Endothelial cell of umbilical vein (primary cell): ENCODE results near the gene EVI2B. TPM values are rescaled to one million over a fixed set of nuclear protein-coding genes. Genes with fewer than 3 reads are reported as not detected.

Experiments used
- BruUV-seq: library from RNA; stranded (reverse); fragments of 400-500 nt; replicated peaks from 2 replicates; lab custom pipeline; 2021; lab: Mats Ljungman, UMichigan
- CTCF ChIA-PET: fragments of 300-600, 350-600 bp; sonication (Branson Sonifier 250); formaldehyde crosslinking; loops from one replicate; lab custom pipeline; 2021; ENCODE audit warnings: antibody characterized with exemption, inconsistent platforms; lab: Charles Lee
- POLR2A ChIA-PET: fragments of 300-600, 350-600 bp; sonication (Branson Sonifier 250); formaldehyde crosslinking; loops from one replicate; lab custom pipeline; 2021; ENCODE audit warnings: antibody characterized with exemption, inconsistent platforms; lab: Charles Lee
- DNase-seq: peaks from one replicate; pipeline ENCODE4 v3.0.0-alpha.2; 2011; ENCODE audit warnings: low read depth, low spot score
- FAIRE-seq: peaks from 2 replicates; lab custom pipeline; 2011; peaks lifted over from hg19 to GRCh38; lab: Jason Lieb, UNC
- H2AFZ ChIP-seq: 2 replicates; pipeline ENCODE4 v1.6.0; 2012; ENCODE audit warnings: low read depth, low read length, control low read depth, inconsistent platforms
- H3K27ac ChIP-seq: 2 replicates; pipeline ENCODE4 v1.5.1; 2011; ENCODE audit warnings: low read depth, mild to moderate bottlenecking, control low read depth, low read length, moderate library complexity; ENCODE audit not compliant: insufficient read depth
- H3K27me3 ChIP-seq, 2 experiments: 2 replicates each; pipeline versions ENCODE4 v1.6.0 to v1.6.1; 2011; ENCODE audit warnings: low read length in 2 of 2, mixed read lengths in 1 of 2; ENCODE audit not compliant: control insufficient read depth in 2 of 2, insufficient read depth in 2 of 2
- H3K36me3 ChIP-seq, 2 experiments: 2 replicates in 1 of 2; 3 replicates in 1 of 2; pipeline ENCODE4 v1.5.1; 2011; ENCODE audit warnings: low read length in 2 of 2, mild to moderate bottlenecking in 1 of 2, moderate library complexity in 1 of 2; ENCODE audit not compliant: control insufficient read depth in 2 of 2, insufficient read depth in 2 of 2; ENCODE audit errors: extremely low read depth in 1 of 2
- H3K4me1 ChIP-seq: 3 replicates; pipeline ENCODE4 v1.5.1; 2011; ENCODE audit warnings: mild to moderate bottlenecking, low read length; ENCODE audit not compliant: control insufficient read depth, insufficient read depth; ENCODE audit errors: extremely low read depth
- H3K4me2 ChIP-seq: 2 replicates; pipeline ENCODE4 v1.6.1; 2011; ENCODE audit warnings: low read length, control low read depth, mixed read lengths; ENCODE audit not compliant: insufficient read depth
- H3K4me3 ChIP-seq, 3 experiments: fragments of 200-600 bp in 1 of 3; sonication (generic), shearing (Covaris generic) in 1 of 3; replicated peaks in 1 of 3; 2 replicates each; pipeline ENCODE4 v1.5.1; 2011 to 2016; ENCODE audit warnings: control low read depth in 3 of 3, low read length in 3 of 3, mild to moderate bottlenecking in 2 of 3, inconsistent platforms in 1 of 3, low read depth in 1 of 3, moderate library complexity in 1 of 3; ENCODE audit not compliant: insufficient read depth in 1 of 3
- H3K79me2 ChIP-seq: 2 replicates; pipeline ENCODE4 v1.6.0; 2012; ENCODE audit warnings: low read length, inconsistent platforms; ENCODE audit not compliant: control insufficient read depth, insufficient read depth
- H3K9ac ChIP-seq: replicated peaks from 2 replicates; pipeline ENCODE3; 2011; ENCODE audit warnings: low read length, control low read depth; ENCODE audit not compliant: insufficient read depth; ENCODE audit errors: extremely low read depth
- H3K9me1 ChIP-seq: replicated peaks from 3 replicates; pipeline ENCODE4 v1.6.0; 2011; ENCODE audit warnings: mild to moderate bottlenecking, low read length; ENCODE audit not compliant: control insufficient read depth, insufficient read depth; ENCODE audit errors: extremely low read depth
- H3K9me3 ChIP-seq: replicated peaks from 2 replicates; pipeline ENCODE4 v1.5.1; 2012; ENCODE audit warnings: low read length, inconsistent platforms; ENCODE audit not compliant: control insufficient read depth, insufficient read depth
- H4K20me1 ChIP-seq: replicated peaks from 2 replicates; pipeline ENCODE3; 2011; ENCODE audit warnings: mild to moderate bottlenecking, low read length; ENCODE audit not compliant: control insufficient read depth, insufficient read depth; ENCODE audit errors: extremely low read depth
- EZH2 ChIP-seq: IDR thresholded peaks from 2 replicates; pipeline ENCODE4 v1.6.1; 2012; ENCODE audit warnings: borderline replicate concordance, low read depth, mild to moderate bottlenecking, moderate library complexity, low read length, inconsistent platforms; ENCODE audit not compliant: severe bottlenecking
- FOS ChIP-seq: IDR thresholded peaks from 2 replicates; pipeline ENCODE4 v1.6.1; 2011; ENCODE audit warnings: mild to moderate bottlenecking, low read length, moderate library complexity, borderline replicate concordance; ENCODE audit not compliant: insufficient read depth
- GATA2 ChIP-seq: IDR thresholded peaks from 2 replicates; pipeline ENCODE4 v1.7.0; 2011; ENCODE audit warnings: low read depth, mild to moderate bottlenecking, moderate library complexity, mixed read lengths, low read length; ENCODE audit not compliant: insufficient read length, insufficient read depth
- MYC ChIP-seq: IDR thresholded peaks from one replicate; pipeline ENCODE4 v1.6.1; 2011; ENCODE audit warnings: mild to moderate bottlenecking, low read depth, low read length
- POLR2AphosphoS5 ChIP-seq: IDR thresholded peaks from 2 replicates; pipeline ENCODE4 v1.6.1; 2012; ENCODE audit warnings: low read depth, mild to moderate bottlenecking, control low read depth, low read length, moderate library complexity; ENCODE audit not compliant: insufficient read depth
- dilution Hi-C: fragments of 300-500 bp; cut with MboI; formaldehyde crosslinking; loops from one replicate; pipeline ENCODE4 v1.15.0; 2019; ENCODE audit warnings: low sequenced_read_pairs; ENCODE audit not compliant: extremely low pct_ligation_motif_present
- intact Hi-C: fragments of 100-400 bp; cut with micrococcal nuclease; formaldehyde crosslinking; loops from one replicate; pipeline ENCODE4 v1.10.0; 2022
- polyA plus RNA-seq, 4 experiments: library from polyadenylated mRNA; depleted of rRNA in 3 of 4; stranded (reverse) in 3 of 4; unstranded in 1 of 4; fragments of >200 nt; gene quantifications; 2 replicates each; pipeline versions ENCODE4 v1.2.1 to v1.2.3, GENCODE V29; 2011 to 2012; ENCODE audit warnings: missing spikeins in 1 of 4
- total RNA-seq: library from RNA; stranded (reverse); gene quantifications from 2 replicates; pipeline ENCODE4 v1.2.3, GENCODE V29; 2021
- TF ChIP-seq, protein P1 (sequence below): IDR thresholded peaks from 2 replicates; pipeline ENCODE4 v1.6.1; 2011; ENCODE audit not compliant: insufficient read depth, insufficient read length
- TF ChIP-seq, protein P2 (sequence below), 2 donors: IDR thresholded peaks; 1 replicate in 1 of 2; 2 replicates in 1 of 2; pipeline ENCODE4 v1.5.1; 2011; ENCODE audit warnings: low read length in 2 of 2, mild to moderate bottlenecking in 2 of 2, moderate library complexity in 2 of 2, control low read depth in 1 of 2, inconsistent platforms in 1 of 2, low read depth in 1 of 2; ENCODE audit not compliant: insufficient read depth in 1 of 2; ENCODE audit errors: extremely low read depth in 1 of 2

Gene EVI2B
- total and polyA plus RNA-seq, 2 donors (not counting 3 experiments of a cell fraction or from before 2014, with no cell fraction given), result 1.7 to 1.9 TPM

DNA sequence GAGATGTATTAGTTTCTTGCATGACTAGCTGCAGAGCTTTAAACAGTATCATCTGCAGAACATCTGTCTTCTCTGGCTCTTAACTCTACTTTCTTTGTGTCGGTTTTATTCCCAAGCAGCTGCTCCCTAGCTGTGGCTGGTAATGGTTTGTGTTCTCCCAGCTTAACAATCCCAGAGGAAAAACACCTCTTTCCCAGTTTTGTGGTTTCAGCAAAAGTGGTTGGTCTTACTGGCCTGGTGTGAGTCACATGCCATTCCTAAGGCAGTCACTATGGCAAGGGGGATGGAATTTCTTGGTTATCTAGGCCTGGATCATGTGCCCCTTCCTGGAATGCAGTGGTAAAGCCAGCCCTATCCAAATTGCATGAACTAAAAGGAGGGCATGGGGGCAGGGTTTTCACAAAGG is 44.3 kb downstream of the EVI2B start:
- CTCF ChIA-PET, result interaction anchor here (1.0 to 1.5 kb wide), 7 partner anchors 9 to 50 kb away, joined by 3 to 9 read pairs (median 3); no protein-coding TSS in a partner anchor
- Histone ChIP-seq H2AFZ (no peak overlapping the region), H3K9ac (no peak overlapping the region), H3K4me1 (peaks cover 21% of the 10 kb centered on the region), H3K9me3 (no peaks in the 10 kb centered on the region), H3K79me2 (no peaks in the 10 kb centered on the region), H3K27ac (peak overlapping the region; percentile 61), H3K4me3 (no peak overlapping the region), H3K9me1 (no peaks in the 10 kb centered on the region), H3K36me3 (peaks cover 3 to 6% of the 10 kb centered on the region in 2 experiments), H4K20me1 (no peaks in the 10 kb centered on the region), H3K27me3 (no peaks in the 10 kb centered on the region), H3K4me2 (peak overlapping the region; percentile 58)
- intact Hi-C loops, result loop anchor here (5.0 kb wide), 1 partner anchor 43 kb away; the partner anchor contains the start of gene EVI2B
- BruUV-seq, result no TSS peak
- POLR2A ChIA-PET, result no interaction called here
- DNase-seq (peak; percentile 88), FAIRE-seq (peak; percentile 73)
- dilution Hi-C loops, result no loop called here
- peak; percentile 97 for TF ChIP-seq GATA2
- TF ChIP-seq, protein P1, sequence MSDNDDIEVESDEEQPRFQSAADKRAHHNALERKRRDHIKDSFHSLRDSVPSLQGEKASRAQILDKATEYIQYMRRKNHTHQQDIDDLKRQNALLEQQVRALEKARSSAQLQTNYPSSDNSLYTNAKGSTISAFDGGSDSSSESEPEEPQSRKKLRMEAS, result peak; percentile 56
- TF ChIP-seq POLR2AphosphoS5, result peak; percentile 42
- no peak for TF ChIP-seq EZH2
- TF ChIP-seq FOS, result peak; percentile 78
- TF ChIP-seq, protein P2, sequence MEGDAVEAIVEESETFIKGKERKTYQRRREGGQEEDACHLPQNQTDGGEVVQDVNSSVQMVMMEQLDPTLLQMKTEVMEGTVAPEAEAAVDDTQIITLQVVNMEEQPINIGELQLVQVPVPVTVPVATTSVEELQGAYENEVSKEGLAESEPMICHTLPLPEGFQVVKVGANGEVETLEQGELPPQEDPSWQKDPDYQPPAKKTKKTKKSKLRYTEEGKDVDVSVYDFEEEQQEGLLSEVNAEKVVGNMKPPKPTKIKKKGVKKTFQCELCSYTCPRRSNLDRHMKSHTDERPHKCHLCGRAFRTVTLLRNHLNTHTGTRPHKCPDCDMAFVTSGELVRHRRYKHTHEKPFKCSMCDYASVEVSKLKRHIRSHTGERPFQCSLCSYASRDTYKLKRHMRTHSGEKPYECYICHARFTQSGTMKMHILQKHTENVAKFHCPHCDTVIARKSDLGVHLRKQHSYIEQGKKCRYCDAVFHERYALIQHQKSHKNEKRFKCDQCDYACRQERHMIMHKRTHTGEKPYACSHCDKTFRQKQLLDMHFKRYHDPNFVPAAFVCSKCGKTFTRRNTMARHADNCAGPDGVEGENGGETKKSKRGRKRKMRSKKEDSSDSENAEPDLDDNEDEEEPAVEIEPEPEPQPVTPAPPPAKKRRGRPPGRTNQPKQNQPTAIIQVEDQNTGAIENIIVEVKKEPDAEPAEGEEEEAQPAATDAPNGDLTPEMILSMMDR (IDR thresholded peaks at IDR 0.05; ENCODE audit: extremely low read depth in 1 of 2, insufficient read depth in 1 of 2, low read depth in 1 of 2, low read length in 2 of 2), result no peak
- no peak for TF ChIP-seq MYC
